Hepatocyte (in vitro differentiated cells): ENCODE measurements around the gene NBAS.

Source experiments
- CTCF ChIP-seq: fragments of 200-600 bp; sonication (generic); IDR thresholded peaks from 2 replicates; pipeline ENCODE4 v1.5.1; 2016; ENCODE audit warnings: antibody characterized with exemption, mild to moderate bottlenecking; ENCODE audit not compliant: poor library complexity
- EZH2 ChIP-seq: fragments of 200-600 bp; sonication (generic); IDR thresholded peaks from 2 replicates; pipeline ENCODE4 v1.6.1; 2016; ENCODE audit warnings: antibody characterized with exemption, mild to moderate bottlenecking, borderline replicate concordance

GRCh38 chr2:15421753-15422152 is 139.4 kb downstream of the NBAS start:
- TF ChIP-seq CTCF (no peak), EZH2 (no peak)
